MM.1S (cell line): ENCODE data around the gene RHEB.

Experiments used
- DNase-seq: peaks from one replicate; pipeline ENCODE4 v3.0.0-alpha.2; 2015
- H2AFZ ChIP-seq: fragments of 300-600 bp; sonication (generic); 2 replicates; pipeline ENCODE4 v1.6.0; 2016; ENCODE audit warnings: antibody characterized with exemption, low read length
- H3F3A ChIP-seq: fragments of 300-600 bp; sonication (generic); 2 replicates; pipeline ENCODE4 v1.6.1; 2016; ENCODE audit warnings: mild to moderate bottlenecking, antibody characterized with exemption, low read length, moderate library complexity, mixed read lengths; ENCODE audit not compliant: insufficient read depth
- H3K27ac ChIP-seq: fragments of 300-600 bp; sonication (generic); 2 replicates; pipeline ENCODE4 v1.5.1; 2016; ENCODE audit warnings: mild to moderate bottlenecking, low read length
- H3K27me3 ChIP-seq: fragments of 300-600 bp; sonication (generic); replicated peaks from 2 replicates; pipeline ENCODE4 v1.6.0; 2016; ENCODE audit warnings: low read length; ENCODE audit not compliant: insufficient read depth
- H3K36me3 ChIP-seq: fragments of 300-600 bp; sonication (generic); replicated peaks from 2 replicates; pipeline ENCODE4 v1.6.1; 2016; ENCODE audit warnings: mild to moderate bottlenecking, low read length, mixed read lengths; ENCODE audit not compliant: insufficient read depth
- H3K4me1 ChIP-seq: fragments of 300-600 bp; sonication (generic); 2 replicates; pipeline ENCODE4 v1.6.1; 2016; ENCODE audit warnings: low read length, mixed read lengths
- H3K4me2 ChIP-seq: fragments of 300-600 bp; sonication (generic); 2 replicates; pipeline ENCODE4 v1.6.0; 2016; ENCODE audit warnings: low read depth, low read length
- H3K4me3 ChIP-seq: fragments of 300-600 bp; sonication (generic); 2 replicates; pipeline ENCODE4 v1.5.1; 2016; ENCODE audit warnings: low read length, mixed read lengths
- H3K79me2 ChIP-seq: fragments of 300-600 bp; sonication (generic); 2 replicates; pipeline ENCODE4 v1.6.1; 2016; ENCODE audit warnings: mixed run types, low read length, mixed read lengths
- H3K9ac ChIP-seq: fragments of 300-600 bp; sonication (generic); 2 replicates; pipeline ENCODE4 v1.6.1; 2016; ENCODE audit warnings: low read length, mixed read lengths
- H3K9me2 ChIP-seq: fragments of 300-600 bp; sonication (generic); replicated peaks from 2 replicates; pipeline ENCODE4 v1.6.1; 2016; ENCODE audit warnings: mild to moderate bottlenecking, low read length, mixed read lengths; ENCODE audit not compliant: insufficient read depth
- H3K9me3 ChIP-seq: fragments of 300-600 bp; sonication (generic); replicated peaks from 2 replicates; pipeline ENCODE4 v1.6.1; 2016; ENCODE audit warnings: mild to moderate bottlenecking, low read length, mixed read lengths; ENCODE audit not compliant: insufficient read depth
- H4K20me1 ChIP-seq: fragments of 300-600 bp; sonication (generic); 2 replicates; pipeline ENCODE4 v1.6.1; 2016; ENCODE audit warnings: mild to moderate bottlenecking, low read length, moderate library complexity, mixed read lengths; ENCODE audit not compliant: insufficient read depth
- CTCF ChIP-seq: fragments of 300-600 bp; sonication (generic); IDR thresholded peaks from 2 replicates; pipeline ENCODE4 v1.5.1; 2016; ENCODE audit warnings: antibody characterized with exemption, low read length, mixed read lengths
- EZH2 ChIP-seq: fragments of 300-600 bp; sonication (generic); optimal IDR thresholded peaks from 2 replicates; pipeline ENCODE3; 2017; ENCODE audit warnings: low read depth, mild to moderate bottlenecking, antibody characterized with exemption, low read length, mixed read lengths
- EZH2phosphoT487 ChIP-seq: fragments of 300-600 bp; sonication (generic); IDR thresholded peaks from 2 replicates; pipeline ENCODE4 v1.6.1; 2018; ENCODE audit warnings: antibody characterized with exemption, low read length

The RHEB gene

GRCh38 chr7:151442776-151443496, 76.8 kb downstream of the RHEB start:
- TF ChIP-seq EZH2phosphoT487 (no peak), EZH2 (no peak), CTCF (no peak)
- Histone ChIP-seq H3F3A (no peaks in the 10 kb centered on the region), H3K79me2 (no peaks in the 10 kb centered on the region), H2AFZ (no peak overlapping the region), H4K20me1 (no peaks in the 10 kb centered on the region), H3K9me3 (no peaks in the 10 kb centered on the region), H3K9ac (no peak overlapping the region), H3K27me3 (peaks cover 19% of the 10 kb centered on the region), H3K36me3 (no peaks in the 10 kb centered on the region), H3K27ac (no peak overlapping the region), H3K4me1 (no peaks in the 10 kb centered on the region), H3K9me2 (no peaks in the 10 kb centered on the region), H3K4me2 (no peak overlapping the region), H3K4me3 (no peak overlapping the region)
- no peak for DNase-seq

GRCh38 chr7:151440799-151441445, 78.8 kb downstream of the RHEB start:
- no peaks in the 10 kb centered on the region for H3F3A ChIP-seq
- peaks cover 35% of the 10 kb centered on the region for H3K27me3 ChIP-seq
- no peaks in the 10 kb centered on the region for H3K4me1 ChIP-seq
- H3K9me2 ChIP-seq, result no peaks in the 10 kb centered on the region
- DNase-seq, result no peak
- no peaks in the 10 kb centered on the region for H3K9me3 ChIP-seq
- H3K9ac ChIP-seq, result no peak overlapping the region
- no peak overlapping the region for H3K27ac ChIP-seq
- H3K4me3 ChIP-seq, result no peak overlapping the region
- H3K36me3 ChIP-seq, result no peaks in the 10 kb centered on the region
- H2AFZ ChIP-seq, result no peak overlapping the region
- H4K20me1 ChIP-seq, result no peaks in the 10 kb centered on the region
- H3K79me2 ChIP-seq, result no peaks in the 10 kb centered on the region
- TF ChIP-seq CTCF, result no peak
- no peak for TF ChIP-seq EZH2
- TF ChIP-seq EZH2phosphoT487, result no peak
- no peak overlapping the region for H3K4me2 ChIP-seq

GRCh38 chr7:151439855-151440798, 79.6 kb downstream of the RHEB start, which contains the start of gene CRYGN:
Gene CRYGN (minus strand): TSS chr7:151440141. CDS start chr7:151439917, 224 bp downstream.
- no peak within 1 kb of the TSS for H2AFZ ChIP-seq
- no peak for DNase-seq
- no peak within 1 kb of the TSS for H3K9ac ChIP-seq
- no peaks in the 10 kb centered on the region for H3K4me1 ChIP-seq
- peaks cover 36% of the 10 kb centered on the region for H3K27me3 ChIP-seq
- H3F3A ChIP-seq, result no peaks in the 10 kb centered on the region
- no peaks in the 10 kb centered on the region for H3K9me2 ChIP-seq
- no peaks in the 10 kb centered on the region for H3K79me2 ChIP-seq
- H3K9me3 ChIP-seq, result no peaks in the 10 kb centered on the region
- H3K4me2 ChIP-seq, result no peak within 1 kb of the TSS
- no peaks in the 10 kb centered on the region for H3K36me3 ChIP-seq
- no peaks in the 10 kb centered on the region for H4K20me1 ChIP-seq
- no peak within 1 kb of the TSS for H3K27ac ChIP-seq
- no peak within 1 kb of the TSS for H3K4me3 ChIP-seq
- TF ChIP-seq CTCF (no peak), EZH2 (no peak), EZH2phosphoT487 (no peak)
